ENCODE data around the gene FDXR.
"Not testable (repeated sequence)": the region's sequence is repeated elsewhere in the genome, so short reads cannot be mapped to it uniquely, and the experiment has no call there.

Gene FDXR, protein sequence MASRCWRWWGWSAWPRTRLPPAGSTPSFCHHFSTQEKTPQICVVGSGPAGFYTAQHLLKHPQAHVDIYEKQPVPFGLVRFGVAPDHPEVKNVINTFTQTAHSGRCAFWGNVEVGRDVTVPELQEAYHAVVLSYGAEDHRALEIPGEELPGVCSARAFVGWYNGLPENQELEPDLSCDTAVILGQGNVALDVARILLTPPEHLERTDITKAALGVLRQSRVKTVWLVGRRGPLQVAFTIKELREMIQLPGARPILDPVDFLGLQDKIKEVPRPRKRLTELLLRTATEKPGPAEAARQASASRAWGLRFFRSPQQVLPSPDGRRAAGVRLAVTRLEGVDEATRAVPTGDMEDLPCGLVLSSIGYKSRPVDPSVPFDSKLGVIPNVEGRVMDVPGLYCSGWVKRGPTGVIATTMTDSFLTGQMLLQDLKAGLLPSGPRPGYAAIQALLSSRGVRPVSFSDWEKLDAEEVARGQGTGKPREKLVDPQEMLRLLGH

DNA sequence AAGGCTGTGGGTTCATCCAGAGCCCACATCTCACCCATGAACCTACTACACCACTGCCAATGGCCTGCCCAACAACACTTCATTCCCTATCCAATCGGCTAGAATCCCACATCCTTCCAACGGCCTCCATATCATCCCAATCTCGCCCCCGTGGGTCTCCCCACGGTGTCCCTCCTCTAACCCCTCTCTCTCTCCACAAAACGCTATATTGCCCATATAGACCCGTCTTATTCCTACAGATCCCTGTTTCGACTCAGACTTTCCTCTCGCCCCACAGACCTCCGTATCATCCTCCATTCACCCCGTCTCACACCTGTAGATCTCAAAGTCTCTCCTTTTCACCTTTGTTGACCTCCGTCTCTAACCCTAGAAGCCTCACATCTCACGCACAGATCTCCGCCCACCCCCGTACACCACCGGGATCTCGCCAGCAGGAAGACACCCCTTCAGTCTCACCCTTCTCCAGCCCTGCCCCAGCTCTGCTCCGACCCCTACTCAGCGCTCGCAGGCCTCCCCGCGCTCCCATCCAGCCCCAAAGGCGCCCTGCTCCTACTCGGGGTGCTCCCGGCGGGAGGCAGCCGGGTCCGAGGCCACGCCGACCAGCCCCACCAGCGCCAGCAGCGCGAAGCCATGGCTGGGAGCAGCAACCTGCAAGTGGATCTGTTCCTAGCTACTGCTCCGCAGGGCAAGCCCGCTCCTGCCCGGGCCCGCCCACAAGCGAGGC, at the start of gene FDXR:
Gene FDXR (minus strand): TSS at position 682 of the 724 bp plus-strand sequence. CDS start 50 bp downstream, at position 632.
- in situ Hi-C loops (cut with MboI; ENCODE audit: low sequenced_read_pairs), result no loop called here

DNA sequence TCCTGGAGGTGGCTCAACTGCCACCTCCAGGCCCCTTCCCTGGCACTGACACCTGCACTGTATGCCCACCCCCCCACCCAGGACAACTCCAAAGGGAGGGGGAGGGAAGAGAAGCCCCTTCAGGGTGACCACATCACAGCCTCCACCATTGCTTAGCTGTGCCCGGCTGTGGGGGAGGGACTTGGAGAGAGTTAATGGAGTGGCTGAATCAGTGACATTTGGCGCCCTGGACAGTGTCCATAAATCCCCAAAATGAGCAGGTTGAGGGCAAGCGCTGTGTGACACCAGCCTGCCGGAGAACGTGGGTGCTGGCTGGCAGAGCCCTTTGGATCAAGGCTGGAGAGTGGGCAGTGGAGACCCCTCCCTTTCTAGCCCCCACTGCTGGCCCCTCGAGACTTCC, 49.4 kb upstream of the FDXR start:
- in situ Hi-C loops (cut with MboI; ENCODE audit: low sequenced_read_pairs), result no loop called here

DNA sequence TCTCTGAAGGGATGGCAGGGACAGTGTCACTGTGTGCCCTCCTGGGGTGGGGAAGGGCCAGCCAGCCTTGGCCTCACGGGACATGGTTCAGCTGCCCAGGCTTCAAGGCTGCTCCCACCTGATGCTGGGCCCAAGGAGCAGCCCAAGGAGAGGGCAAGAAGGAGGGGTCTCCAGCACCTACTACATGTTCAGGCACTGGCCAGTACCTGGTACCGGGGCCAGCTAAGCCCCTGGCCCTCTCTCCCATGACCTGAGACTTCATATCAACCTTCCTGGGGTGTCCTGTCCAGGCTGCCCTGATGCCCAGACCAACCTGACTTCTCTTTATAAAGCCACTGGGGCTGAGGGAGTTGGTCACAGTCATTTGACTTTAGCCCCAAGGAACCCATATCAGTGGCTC, 49.0 kb upstream of the FDXR start:
- in situ Hi-C loops (cut with MboI; ENCODE audit: low sequenced_read_pairs), result no loop called here

DNA sequence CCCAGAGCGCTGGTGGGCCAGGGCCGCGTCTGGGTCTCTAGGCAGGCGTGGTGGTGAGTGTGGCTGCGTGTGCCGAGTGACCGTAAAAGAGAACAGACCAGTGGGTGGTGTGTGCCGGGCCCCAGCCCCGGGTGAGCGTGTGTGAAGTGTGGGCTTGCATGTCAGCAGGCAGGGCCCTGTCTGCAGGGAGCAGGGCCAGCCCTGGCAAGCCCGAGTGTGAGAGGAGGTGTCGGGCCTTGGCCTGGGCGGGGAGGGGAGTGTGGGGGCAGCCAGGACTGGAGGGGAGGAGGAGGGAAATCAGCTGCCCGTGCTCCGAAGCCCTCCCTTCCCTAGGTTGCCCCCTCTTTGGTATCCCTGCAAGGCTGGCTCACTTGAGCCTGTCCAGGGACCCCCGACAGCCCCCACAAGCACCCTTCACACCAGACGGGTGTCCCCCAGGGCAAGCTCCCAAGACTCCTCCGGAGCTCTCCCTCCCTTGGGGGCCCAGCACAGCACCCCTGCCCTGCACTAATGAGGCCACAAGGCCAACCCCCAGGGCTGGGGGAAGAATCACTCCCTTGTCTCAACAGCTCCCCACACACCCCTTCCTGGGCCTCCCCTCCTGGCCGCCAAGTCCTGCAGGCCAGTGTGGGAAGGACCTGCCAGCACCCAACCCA, 48.4 kb upstream of the FDXR start:
- in situ Hi-C loops (cut with MboI; ENCODE audit: low sequenced_read_pairs), result no loop called here

DNA sequence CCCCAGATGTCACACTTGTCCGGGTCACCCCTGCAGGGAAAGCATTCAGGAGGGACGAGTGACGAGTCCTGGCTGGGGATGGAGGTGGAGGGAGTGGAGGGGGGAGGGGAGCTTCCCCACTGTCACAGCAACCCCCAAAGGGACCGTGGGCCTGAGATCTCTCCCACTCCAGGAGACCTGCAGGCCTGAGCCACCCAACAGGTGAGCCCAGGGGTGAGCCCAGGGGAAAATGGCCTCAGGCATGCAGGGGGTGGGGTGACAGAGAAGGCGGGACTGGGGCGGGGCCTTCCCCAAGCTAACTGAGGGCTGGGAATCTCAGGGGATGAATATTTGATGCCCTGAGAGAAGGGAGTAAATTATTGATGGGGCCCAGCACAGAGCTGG, 47.8 kb upstream of the FDXR start:
- in situ Hi-C loops (cut with MboI; ENCODE audit: low sequenced_read_pairs), result no loop called here

DNA sequence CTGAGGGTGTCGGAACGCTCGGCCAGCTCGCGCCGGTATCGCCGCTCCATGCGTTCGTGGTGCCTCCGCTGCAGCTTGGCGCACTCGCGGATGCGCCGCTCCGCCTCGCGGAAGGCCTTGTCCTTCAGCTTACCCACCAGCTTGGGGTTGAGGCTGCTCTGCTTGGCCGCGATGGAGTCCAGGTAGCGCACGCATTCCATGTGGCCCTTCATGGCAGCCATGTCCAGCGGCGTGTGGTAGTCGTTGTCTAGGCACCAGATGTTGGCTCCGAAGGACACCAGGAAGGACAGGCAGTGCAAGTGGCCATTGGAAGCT, 47.5 kb upstream of the FDXR start:
- in situ Hi-C loops (cut with MboI; ENCODE audit: low sequenced_read_pairs), result no loop called here

DNA sequence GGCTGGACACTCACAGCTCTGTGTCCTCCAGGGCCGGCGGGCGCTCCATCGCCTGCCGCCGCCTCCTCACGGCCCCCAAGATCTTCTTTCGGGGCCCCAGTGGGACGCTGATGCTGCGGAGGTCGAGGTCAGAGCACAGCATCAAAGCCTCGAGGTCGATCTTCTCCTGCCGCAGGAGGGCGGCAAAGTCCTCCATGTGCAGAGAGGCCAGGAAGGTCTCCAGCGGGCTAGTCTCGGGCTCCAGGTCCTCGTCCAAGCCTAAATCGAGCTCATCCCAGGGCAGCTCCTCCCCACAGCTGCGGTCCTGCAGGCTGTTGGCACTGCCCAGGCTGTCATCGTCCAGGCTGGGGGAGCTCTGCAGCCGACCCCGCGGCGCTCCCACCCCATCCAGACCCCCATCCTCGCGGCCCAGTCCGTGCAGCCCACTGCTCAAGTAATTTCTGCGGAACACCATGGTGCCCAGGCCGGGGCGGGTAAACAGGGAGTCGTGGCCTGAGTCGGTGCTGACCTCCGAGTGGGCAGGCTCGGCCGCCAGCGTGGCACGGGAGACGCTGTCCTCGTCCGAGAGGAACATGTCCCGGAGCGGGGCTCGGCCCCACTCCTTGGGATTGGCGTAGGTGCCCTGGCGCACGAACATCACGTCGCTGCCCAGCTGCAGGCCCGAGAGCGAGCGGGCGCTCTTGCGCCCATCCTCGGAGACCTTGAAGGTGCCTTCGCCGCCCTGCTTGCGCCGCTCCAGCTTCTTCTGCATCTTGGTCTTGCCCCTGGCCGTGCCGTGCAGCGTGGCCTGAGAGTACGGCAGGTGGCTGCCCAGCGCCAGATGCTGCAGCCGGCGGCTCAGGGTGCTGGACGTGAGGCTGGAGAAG, 46.9 kb upstream of the FDXR start:
- in situ Hi-C loops (cut with MboI; ENCODE audit: low sequenced_read_pairs), result no loop called here

DNA sequence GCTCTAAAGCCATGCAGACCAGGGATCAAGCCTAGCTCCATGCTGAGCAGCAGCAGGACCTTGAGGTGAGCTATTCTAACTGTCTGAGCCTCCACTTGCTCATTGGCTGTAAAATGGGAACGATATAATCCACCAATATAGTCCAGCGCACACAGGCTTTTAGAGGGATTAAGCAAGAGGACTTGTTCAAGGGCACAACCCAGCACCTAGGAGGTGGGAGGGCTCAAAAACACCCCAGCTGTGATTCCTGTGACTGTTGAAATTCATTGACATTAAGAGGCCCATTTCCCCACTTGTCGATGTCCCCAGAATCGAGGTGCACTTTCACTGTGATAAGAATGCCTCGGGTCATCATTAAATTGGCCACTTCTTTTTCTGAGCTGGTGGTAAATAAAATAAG, 46.1 kb upstream of the FDXR start:
- in situ Hi-C loops (cut with MboI; ENCODE audit: low sequenced_read_pairs), result no loop called here

DNA sequence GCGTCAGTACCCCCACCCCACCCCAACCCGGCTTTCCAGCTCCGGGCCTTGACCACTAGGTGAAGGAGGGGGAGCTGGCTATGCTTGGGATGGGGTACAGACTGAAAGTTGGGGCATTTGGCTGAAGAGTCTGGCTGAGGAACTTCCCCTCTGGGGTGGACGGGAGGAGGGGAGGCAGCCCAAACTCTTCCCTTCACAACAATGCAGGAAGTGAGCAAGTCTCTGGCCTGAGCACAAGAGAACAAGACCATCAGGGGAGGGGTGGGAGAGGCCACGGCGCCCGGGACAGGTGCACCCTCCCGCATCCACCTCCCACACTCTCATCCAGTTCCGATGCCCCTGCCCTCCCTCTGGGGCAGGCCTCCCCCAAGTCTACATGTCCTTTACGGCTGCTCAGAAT, 44.6 kb upstream of the FDXR start:
- in situ Hi-C loops (cut with MboI; ENCODE audit: low sequenced_read_pairs), result no loop called here

DNA sequence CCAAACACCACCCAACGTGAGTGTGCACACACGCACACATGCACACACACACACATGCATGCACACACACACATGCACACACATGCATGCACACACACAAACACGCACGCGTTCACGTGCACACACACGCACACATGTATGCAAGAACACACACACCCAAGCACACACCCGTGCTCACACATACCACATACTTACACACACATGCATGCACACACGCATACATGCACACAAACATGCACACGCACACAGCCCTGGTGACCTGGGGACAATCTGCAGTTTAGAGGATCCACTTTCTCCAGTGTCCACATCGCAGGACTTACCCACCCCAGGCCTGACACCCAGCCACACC, 44.0 kb upstream of the FDXR start:
- in situ Hi-C loops (cut with MboI; ENCODE audit: low sequenced_read_pairs), result no loop called here

DNA sequence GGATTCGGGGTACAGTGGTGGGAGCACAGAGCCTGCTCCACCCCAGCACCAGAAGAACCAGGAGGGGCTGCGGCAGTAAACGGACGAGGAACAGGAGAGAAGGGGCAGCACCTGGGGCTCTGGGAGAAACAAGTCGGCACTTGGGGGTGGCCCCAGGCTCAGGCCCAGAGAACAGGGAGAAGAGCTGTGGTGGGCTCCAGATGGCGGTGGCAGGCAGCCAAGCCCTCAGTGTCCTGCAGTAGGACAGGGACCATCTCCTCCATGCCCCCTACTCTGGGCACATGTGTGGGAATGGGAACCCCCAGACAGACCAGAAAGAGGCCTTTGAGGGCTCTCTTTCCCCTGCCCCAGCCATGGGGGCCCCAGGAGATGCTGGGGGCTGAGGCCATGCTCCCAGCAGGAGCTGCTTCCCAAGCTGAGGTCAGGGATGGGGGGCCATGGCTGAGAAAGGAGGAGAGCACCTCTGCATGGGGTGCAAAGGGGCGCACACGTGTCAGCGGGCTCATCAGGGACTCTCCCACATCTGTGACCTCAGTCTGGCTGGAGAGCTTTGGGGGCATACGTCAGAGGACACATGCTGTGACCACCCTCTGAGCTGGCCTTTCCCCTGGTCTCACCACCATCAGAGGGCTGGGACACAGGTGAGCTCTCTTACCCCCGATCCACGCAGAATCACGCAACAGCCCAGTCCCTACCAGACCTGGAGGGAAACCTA, 43.5 kb upstream of the FDXR start:
- in situ Hi-C loops (cut with MboI; ENCODE audit: low sequenced_read_pairs), result no loop called here

DNA sequence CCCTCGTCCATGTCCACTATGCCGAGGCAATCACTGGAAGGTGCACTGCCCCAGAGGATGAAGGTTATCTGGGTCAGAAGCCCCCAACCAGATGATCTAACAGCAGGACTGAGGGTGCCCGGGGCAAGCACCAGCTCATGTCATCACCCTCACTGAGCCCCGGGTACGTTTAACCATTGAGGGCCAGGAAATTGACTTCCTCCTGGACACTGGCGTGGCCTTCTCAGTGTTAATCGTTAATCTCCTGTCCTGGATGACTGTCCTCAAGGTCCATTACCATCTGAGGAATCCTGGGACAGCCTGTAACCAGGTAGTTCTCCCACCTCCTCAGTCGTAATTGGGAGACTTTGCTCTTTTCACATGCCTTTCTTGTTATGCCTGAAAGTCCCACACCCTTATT, 38.6 kb upstream of the FDXR start:
- in situ Hi-C loops (cut with MboI; ENCODE audit: low sequenced_read_pairs), result not testable (repeated sequence)

DNA sequence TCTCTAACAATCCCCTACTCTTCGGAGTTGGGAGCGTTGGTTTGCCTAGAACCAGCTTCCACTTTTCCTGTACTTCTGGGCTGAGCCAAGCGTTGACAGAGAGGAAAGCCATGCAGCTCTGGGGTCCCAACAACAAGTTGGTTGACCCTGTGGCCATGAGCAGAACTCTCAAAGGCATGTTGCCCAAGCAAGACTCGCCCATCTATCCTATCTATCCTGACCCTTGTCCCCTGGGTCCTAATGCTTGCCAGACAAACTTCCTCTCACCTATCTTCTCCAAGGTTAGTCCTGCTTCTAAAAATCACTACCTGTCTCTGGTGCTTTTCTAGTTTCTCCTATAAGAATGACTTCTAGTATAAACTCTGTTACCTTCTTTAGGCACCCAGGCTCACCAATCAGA, 36.3 kb upstream of the FDXR start:
- in situ Hi-C loops (cut with MboI; ENCODE audit: low sequenced_read_pairs), result not testable (repeated sequence)

DNA sequence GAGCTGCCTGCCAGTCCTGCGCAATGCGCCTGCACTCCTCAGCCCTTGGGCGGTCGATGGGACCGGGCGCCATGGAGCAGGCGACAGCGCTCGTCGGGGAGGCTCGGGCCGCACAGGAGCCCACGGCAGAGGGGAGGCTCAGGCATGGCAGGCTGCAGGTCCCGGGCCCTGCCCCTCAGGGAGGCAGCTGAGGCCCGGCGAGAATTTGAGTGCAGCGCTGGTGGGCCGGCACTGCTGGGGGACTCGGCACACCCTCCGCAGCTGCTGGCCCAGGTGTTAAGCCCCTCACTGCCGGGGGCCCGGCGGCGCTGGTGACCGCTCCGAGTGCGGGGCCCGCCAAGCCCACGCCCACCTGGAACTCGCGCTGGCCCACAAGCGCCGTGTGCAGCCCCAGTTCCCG, 34.2 kb upstream of the FDXR start:
- in situ Hi-C loops (cut with MboI; ENCODE audit: low sequenced_read_pairs), result no loop called here

DNA sequence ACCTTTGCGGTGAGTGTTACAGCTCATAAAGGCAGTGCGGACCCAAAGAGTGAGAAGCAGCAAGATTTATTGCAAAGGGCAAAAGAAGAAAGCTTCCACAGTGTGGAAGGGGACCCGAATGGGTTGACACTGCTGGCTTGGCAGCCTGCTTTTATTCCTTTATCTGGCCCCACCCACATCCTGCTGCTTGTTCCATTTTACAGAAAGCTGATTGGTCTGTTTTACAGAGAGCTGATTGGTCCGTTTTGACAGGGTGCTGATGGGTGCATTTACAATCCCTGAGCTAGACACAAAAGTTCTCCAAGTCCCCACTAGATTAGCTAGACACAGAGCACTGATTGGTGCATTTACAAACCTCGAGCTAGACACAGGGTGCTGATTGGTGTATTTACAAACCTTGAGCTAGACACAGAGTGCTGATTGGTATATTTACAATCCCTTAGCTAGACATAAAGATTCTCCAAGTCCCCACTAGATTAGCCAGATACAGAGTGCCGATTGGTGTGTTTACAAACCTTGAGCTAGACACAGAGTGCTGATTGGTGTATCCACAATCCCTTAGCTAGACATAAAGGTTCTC, 33.5 kb upstream of the FDXR start:
- in situ Hi-C loops (cut with MboI; ENCODE audit: low sequenced_read_pairs), result not testable (repeated sequence)

DNA sequence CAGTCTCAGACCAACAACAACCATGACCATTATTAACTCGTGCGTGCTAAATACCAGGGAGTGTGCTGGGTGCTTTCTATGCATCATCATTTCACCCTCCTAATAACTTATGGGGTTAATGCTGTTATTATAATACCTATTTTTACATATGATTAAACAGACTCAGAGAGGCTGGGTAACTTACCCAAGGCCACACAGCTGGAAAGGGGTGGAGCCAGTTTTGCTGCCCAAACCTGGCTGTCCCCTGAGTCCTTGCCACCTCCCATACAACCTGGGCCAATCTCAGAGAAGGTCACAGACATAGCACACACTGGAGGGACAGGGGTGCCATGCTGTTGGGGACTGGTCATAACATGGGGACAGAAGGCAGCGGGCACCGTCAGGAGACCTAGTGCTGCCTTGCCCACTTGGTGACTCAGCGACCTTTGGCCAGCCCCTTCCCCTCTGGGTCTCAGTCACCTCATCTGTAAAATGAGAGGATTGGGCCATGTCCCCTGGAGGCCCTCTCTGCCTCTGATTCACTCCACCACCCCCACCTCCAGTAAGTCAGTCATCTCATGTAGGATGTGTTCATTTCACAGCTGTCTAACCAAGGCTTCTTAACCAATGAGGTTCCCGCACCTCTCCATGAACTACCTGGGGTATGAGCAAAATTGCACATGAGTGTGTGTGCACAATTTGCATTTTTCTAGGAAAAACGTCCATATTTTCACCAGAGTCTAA, 32.1 kb upstream of the FDXR start:
- in situ Hi-C loops (cut with MboI; ENCODE audit: low sequenced_read_pairs), result no loop called here

DNA sequence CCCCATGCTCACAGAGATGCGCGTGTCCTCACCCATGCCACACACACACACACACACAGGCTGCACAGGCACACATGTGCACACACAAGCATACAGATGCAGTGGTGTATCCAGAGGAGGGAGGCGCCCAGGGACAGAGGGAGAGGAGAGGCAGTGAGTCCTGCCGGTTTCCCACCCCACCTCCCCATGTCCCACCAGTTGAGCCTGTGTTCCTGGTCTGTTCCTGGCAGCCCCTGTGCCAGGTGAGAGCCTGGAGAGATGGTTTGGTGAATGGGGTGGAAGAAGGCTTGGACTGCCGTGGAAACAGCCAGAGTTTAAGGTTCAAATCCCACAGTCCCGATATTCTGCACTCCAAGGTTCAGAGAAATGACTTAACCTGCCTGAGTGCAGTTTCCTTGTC, 30.9 kb upstream of the FDXR start:
- in situ Hi-C loops (cut with MboI; ENCODE audit: low sequenced_read_pairs), result no loop called here

DNA sequence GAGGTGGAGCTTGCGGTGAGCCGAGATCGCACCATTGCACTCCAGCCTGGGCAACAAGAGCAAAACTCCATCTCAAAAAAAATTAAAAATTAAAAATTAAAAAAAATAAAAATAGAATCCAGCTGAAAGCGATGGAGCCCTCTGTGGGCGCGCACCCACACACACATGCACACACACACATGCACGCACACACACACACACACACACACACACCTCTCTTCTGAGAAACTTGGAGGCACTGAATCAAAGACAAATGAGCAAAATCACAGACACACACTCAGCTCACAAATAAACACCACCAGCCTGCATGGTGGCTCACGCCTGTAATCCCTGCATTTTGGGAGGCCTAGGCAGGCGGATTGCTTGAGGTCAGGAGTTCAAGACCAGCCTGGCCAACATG, 30.2 kb upstream of the FDXR start:
- in situ Hi-C loops (cut with MboI; ENCODE audit: low sequenced_read_pairs), result no loop called here

DNA sequence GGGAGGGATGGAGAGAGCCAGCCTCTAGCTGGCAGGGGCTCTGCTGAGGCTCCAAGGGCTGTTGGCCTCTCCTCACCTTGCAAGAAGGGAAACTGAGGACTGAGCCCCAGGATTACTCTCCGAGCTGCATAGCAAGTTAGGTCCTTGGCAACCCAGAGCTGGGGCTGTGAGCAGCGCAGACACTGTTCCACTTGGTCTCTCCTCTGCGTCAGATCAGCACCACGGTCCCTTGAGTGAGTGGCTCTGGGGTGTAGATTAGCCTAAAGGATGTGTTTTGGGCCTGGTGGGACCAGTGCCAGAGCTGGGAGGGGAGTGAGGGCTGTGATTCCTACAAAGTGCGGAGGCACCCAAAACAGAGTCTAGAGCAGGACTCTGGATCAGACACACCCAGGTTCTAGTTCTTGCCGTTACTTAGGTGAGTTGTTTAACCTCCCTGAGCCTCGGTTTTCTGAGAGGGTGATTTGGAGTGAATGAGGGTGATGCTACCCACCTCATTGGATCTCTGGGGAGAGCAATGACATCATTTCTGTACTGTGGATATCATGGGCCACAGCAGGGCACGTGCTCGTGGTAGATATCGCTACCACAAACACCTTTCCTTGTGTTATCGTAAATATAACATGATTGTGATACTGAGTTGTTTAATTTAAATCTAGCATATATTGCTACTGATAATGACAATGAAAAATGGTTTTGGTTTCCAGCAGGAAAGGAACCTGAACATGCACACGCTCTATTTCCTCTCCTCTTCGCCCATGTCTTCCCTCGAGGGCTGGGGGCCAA, 28.8 kb upstream of the FDXR start:
- in situ Hi-C loops (cut with MboI; ENCODE audit: low sequenced_read_pairs), result no loop called here
